HG02840 (cell line): ENCODE measurements around the gene ALDH4A1.
"Not testable (repeated sequence)": the region's sequence is repeated elsewhere in the genome, so short reads cannot be mapped to it uniquely, and the experiment has no call there.

Experiments
- ATAC-seq: cut with Tn5 transposase; IDR thresholded peaks from one replicate; pipeline ENCODE4 v1.9.1; 2021; ENCODE audit warnings: mild to moderate bottlenecking, moderate library complexity, moderate number of reproducible peaks; ENCODE audit not compliant: unreplicated experiment, low FRiP score

Gene ALDH4A1

GRCh38 chr1:18861082-18861481 lies 41.3 kb downstream of the ALDH4A1 start:
- no peak for ATAC-seq

GRCh38 chr1:18859560-18859959 lies 42.8 kb downstream of the ALDH4A1 start, which contains the start of gene TAS1R2:
Gene TAS1R2 (minus strand): TSS chr1:18859660. CDS start chr1:18859660, 0 bp downstream.
- ATAC-seq: no peak

GRCh38 chr1:18858070-18858688 lies 44.2 kb downstream of the ALDH4A1 start:
- no peak for ATAC-seq

- no peak for ATAC-seq
Measured at GRCh38 chr1:18856435-18856834, 45.9 kb downstream of the ALDH4A1 start.

- ATAC-seq: no peak
Measured at GRCh38 chr1:18855573-18855972, 46.8 kb downstream of the ALDH4A1 start.

GRCh38 chr1:18854331-18855025 lies 47.9 kb downstream of the ALDH4A1 start:
- no peak for ATAC-seq

- no peak for ATAC-seq
Measured at GRCh38 chr1:18852501-18852900, 49.9 kb downstream of the ALDH4A1 start.

- no peak for ATAC-seq
Measured at GRCh38 chr1:18849261-18849711, 53.1 kb downstream of the ALDH4A1 start.

- ATAC-seq: not testable (repeated sequence)
Measured at GRCh38 chr1:18847723-18848122, 54.6 kb downstream of the ALDH4A1 start.

- ATAC-seq: no peak
Measured at GRCh38 chr1:18840145-18840544, 62.2 kb downstream of the ALDH4A1 start.

GRCh38 chr1:18836654-18837053 lies 65.7 kb downstream of the ALDH4A1 start:
- no peak for ATAC-seq

GRCh38 chr1:18832319-18832718 lies 70.0 kb downstream of the ALDH4A1 start:
- not testable (repeated sequence) for ATAC-seq

GRCh38 chr1:18831656-18832055 lies 70.7 kb downstream of the ALDH4A1 start:
- no peak for ATAC-seq

- ATAC-seq: no peak
Measured at GRCh38 chr1:18830596-18830995, 71.8 kb downstream of the ALDH4A1 start.

- no peak for ATAC-seq
Measured at GRCh38 chr1:18829671-18830070, 72.7 kb downstream of the ALDH4A1 start.

GRCh38 chr1:18828224-18828623 lies 74.1 kb downstream of the ALDH4A1 start:
- no peak for ATAC-seq

- ATAC-seq: no peak
Measured at GRCh38 chr1:18823438-18823837, 78.9 kb downstream of the ALDH4A1 start.
